Body of pancreas (tissue), 4 donors: Measurements from ENCODE around the gene ARHGEF33.

Experiments used
- CTCF ChIP-seq, 7 experiments: fragments of 450-650 bp in 4 of 7; fragments of 200-600 bp in 3 of 7; sonication (generic) in 3 of 7; IDR thresholded peaks; one replicate each; pipeline ENCODE4 v1.5.1; 2016 to 2019; ENCODE audit warnings: antibody characterized with exemption in 7 of 7
- POLR2A ChIP-seq, 3 donors: fragments of 450-650 bp; IDR thresholded peaks; one replicate each; pipeline ENCODE4 v1.6.1; 2016; ENCODE audit warnings: antibody characterized with exemption in 3 of 3, mild to moderate bottlenecking in 2 of 3

GRCh38 chr2:39022642-39023235, 133.1 kb downstream of the ARHGEF33 start:
- TF ChIP-seq CTCF (IDR thresholded peaks at IDR 0.05) (no peak), POLR2A (IDR thresholded peaks at IDR 0.05) (no peak)
